MM.1S (cell line): ENCODE data around the gene OR2AJ1.

Experiments used
- EZH2 ChIP-seq: fragments of 300-600 bp; sonication (generic); optimal IDR thresholded peaks from 2 replicates; pipeline ENCODE3; 2017; ENCODE audit warnings: low read depth, mild to moderate bottlenecking, antibody characterized with exemption, low read length, mixed read lengths
- EZH2phosphoT487 ChIP-seq: fragments of 300-600 bp; sonication (generic); IDR thresholded peaks from 2 replicates; pipeline ENCODE4 v1.6.1; 2018; ENCODE audit warnings: antibody characterized with exemption, low read length
- TF ChIP-seq, protein P1 (sequence below): fragments of 300-600 bp; sonication (generic); IDR thresholded peaks from 2 replicates; pipeline ENCODE4 v1.5.1; 2016; ENCODE audit warnings: antibody characterized with exemption, low read length, mixed read lengths

DNA sequence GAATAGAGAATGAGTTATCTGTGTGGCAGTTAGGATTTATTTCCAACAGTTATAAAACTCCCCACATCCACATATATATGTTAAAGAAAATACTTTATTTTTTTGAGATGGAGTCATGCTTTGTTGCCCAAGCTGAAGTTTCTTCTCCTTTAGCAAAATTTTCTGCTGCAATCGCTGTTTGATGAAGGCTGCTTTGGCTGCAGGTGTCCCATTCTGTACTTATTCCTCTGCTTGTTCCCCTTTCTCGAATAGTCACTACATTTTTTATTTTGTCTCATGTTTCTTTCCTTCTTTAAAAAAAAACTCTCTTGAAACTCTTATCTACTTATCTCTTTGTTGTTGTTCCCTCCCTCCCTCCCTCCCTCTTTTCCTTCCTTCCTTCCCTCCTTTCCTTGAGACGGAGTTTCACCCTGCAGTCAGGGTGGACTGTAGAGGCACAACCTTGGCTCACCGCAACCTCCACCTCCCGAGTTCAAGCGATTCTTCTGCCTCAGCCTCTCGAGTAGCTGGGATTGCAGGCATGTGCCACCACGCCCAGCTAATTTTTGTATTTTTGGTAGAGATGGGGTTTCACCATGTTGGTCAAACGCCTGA, 18.7 kb upstream of the OR2AJ1 start:
- TF ChIP-seq, protein P1, sequence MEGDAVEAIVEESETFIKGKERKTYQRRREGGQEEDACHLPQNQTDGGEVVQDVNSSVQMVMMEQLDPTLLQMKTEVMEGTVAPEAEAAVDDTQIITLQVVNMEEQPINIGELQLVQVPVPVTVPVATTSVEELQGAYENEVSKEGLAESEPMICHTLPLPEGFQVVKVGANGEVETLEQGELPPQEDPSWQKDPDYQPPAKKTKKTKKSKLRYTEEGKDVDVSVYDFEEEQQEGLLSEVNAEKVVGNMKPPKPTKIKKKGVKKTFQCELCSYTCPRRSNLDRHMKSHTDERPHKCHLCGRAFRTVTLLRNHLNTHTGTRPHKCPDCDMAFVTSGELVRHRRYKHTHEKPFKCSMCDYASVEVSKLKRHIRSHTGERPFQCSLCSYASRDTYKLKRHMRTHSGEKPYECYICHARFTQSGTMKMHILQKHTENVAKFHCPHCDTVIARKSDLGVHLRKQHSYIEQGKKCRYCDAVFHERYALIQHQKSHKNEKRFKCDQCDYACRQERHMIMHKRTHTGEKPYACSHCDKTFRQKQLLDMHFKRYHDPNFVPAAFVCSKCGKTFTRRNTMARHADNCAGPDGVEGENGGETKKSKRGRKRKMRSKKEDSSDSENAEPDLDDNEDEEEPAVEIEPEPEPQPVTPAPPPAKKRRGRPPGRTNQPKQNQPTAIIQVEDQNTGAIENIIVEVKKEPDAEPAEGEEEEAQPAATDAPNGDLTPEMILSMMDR, result no peak
- TF ChIP-seq EZH2 (no peak), EZH2phosphoT487 (no peak)
